GM12878 (cell line): ENCODE data around the gene STYXL1.

Source experiments
- BHLHE40 ChIP-seq, 2 experiments: fragments of 450-650 bp in 1 of 2; IDR thresholded peaks; 2 replicates each; pipeline ENCODE4 v1.6.1; 2011 to 2017; ENCODE audit warnings: low read depth in 2 of 2, borderline replicate concordance in 1 of 2, improper control_type of control experiment in 1 of 2, low read length in 1 of 2, mild to moderate bottlenecking in 1 of 2
- POLR2AphosphoS5 ChIP-seq: IDR thresholded peaks from 2 replicates; pipeline ENCODE4 v1.6.1; 2011; ENCODE audit warnings: mild to moderate bottlenecking, low read length, inconsistent platforms

DNA sequence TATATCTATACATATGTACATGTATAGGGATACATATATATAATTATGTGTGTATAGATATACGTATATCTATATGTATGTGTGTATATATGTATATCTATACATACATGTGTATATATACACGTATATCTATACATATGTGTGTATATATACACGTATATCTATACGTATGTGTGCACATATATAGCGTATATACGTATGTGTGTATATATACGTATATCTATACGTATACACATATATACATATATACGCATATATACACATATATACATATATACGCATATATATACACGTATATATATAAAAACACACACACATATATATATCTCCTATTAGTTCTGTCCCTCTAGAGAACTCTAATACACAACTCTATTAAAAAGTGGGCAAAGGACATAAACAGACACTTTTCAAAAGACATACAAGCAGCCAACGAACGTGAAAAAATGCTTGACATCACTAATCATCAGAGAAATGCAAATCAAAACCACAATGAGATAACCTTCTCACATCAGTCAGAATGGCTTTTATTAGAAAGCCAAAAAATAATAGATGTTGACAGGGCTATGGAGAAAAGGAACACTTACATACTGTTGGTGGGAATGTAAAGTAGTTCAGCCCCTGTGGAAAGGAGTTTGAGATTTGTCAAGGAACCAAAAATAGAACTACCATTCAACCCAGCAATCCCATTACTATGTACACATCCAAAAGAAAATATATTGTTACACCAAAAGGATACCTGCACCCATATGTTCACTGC lies 31.4 kb downstream of the STYXL1 start:
- TF ChIP-seq BHLHE40 (IDR thresholded peaks at IDR 0.05; ENCODE audit: borderline replicate concordance in 1 of 2, low read depth in 2 of 2, low read length in 1 of 2) (no peak), POLR2AphosphoS5 (no peak)
